ENCODE measurements around the gene BRK1.
"Not testable (repeated sequence)": the region's sequence is repeated elsewhere in the genome, so short reads cannot be mapped to it uniquely, and the experiment has no call there.

The BRK1 gene

GRCh38 chr3:10121064-10121463 is 5.6 kb downstream of the BRK1 start:
- TF ChIP-seq CTCF (IDR thresholded peaks at IDR 0.05; ENCODE audit: borderline replicate concordance, control extremely low read depth, extremely low read depth, insufficient read depth, missing control alignments): no peak
- in situ Hi-C loops (cut with MboI; ENCODE audit: low sequenced_read_pairs, unreplicated experiment): no loop called here
- no peak for DNase-seq (ENCODE audit: low spot score)

DNA sequence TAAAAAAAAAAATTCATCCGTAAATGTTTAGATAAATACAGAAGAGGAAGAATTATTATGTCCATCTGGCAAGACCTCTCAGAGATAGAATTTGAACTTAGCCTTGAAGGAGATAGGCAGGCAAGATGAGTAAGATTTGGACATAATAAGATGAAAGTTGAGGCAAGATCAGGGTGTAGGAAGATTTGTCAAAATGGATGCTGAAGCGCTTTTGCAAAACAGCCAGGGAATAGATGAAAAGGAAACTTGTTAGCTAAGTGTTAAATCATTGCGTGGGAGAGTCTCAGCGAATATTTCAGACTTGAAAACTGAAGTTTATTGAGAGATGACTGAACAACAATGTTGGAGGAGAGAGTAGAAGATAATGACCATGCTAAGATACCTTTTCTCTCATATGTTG is 7.2 kb downstream of the BRK1 start:
- DNase-seq (ENCODE audit: low spot score): no peak
- in situ Hi-C loops (cut with MboI; ENCODE audit: low sequenced_read_pairs, unreplicated experiment): no loop called here
- no peak for TF ChIP-seq CTCF (IDR thresholded peaks at IDR 0.05; ENCODE audit: borderline replicate concordance, control extremely low read depth, extremely low read depth, insufficient read depth, missing control alignments)

- in situ Hi-C loops (cut with MboI; ENCODE audit: low sequenced_read_pairs, unreplicated experiment); DNase-seq (ENCODE audit: low spot score): not testable (repeated sequence)
These were observed 20.4 kb downstream of the BRK1 start for GRCh38 chr3:10135872-10136271.

- DNase-seq (ENCODE audit: low spot score): no peak
- no peak for TF ChIP-seq CTCF (IDR thresholded peaks at IDR 0.05; ENCODE audit: borderline replicate concordance, control extremely low read depth, extremely low read depth, insufficient read depth, missing control alignments)
- in situ Hi-C loops (cut with MboI; ENCODE audit: low sequenced_read_pairs, unreplicated experiment): no loop called here
These were observed 21.0 kb downstream of the BRK1 start for GRCh38 chr3:10136426-10137005.

- in situ Hi-C loops (cut with MboI; ENCODE audit: low sequenced_read_pairs, unreplicated experiment): no loop called here
- DNase-seq (ENCODE audit: low spot score): no peak
- TF ChIP-seq CTCF (IDR thresholded peaks at IDR 0.05; ENCODE audit: borderline replicate concordance, control extremely low read depth, extremely low read depth, insufficient read depth, missing control alignments): no peak
These were observed 21.7 kb downstream of the BRK1 start for GRCh38 chr3:10137178-10137577.

GRCh38 chr3:10140996-10141546 is 25.6 kb downstream of the BRK1 start:
- in situ Hi-C loops (cut with MboI; ENCODE audit: low sequenced_read_pairs, unreplicated experiment): no loop called here
- no peak for TF ChIP-seq CTCF (IDR thresholded peaks at IDR 0.05; ENCODE audit: borderline replicate concordance, control extremely low read depth, extremely low read depth, insufficient read depth, missing control alignments)
- DNase-seq (ENCODE audit: low spot score): no peak

GRCh38 chr3:10142707-10143560 is 27.5 kb downstream of the BRK1 start:
- in situ Hi-C loops (cut with MboI; ENCODE audit: low sequenced_read_pairs, unreplicated experiment): no loop called here
- peak; percentile 38 for DNase-seq (ENCODE audit: low spot score)
- TF ChIP-seq CTCF (IDR thresholded peaks at IDR 0.05; ENCODE audit: borderline replicate concordance, control extremely low read depth, extremely low read depth, insufficient read depth, missing control alignments): no peak

Measured in GM13976 (cell line).